MV-4-11 (cell line): ENCODE measurements around the gene RPRD1B.
A peak's percentile ranks its signal among the peaks of the same experiment; 100 is the strongest.

ENCODE experiments used
- DNase-seq: peaks from one replicate; lab custom pipeline; 2025; lab: John Stamatoyannopoulos, UW

RPRD1B gene

GRCh38 chr20:38136421-38137245 lies 103.1 kb downstream of the RPRD1B start:
- no peak for DNase-seq

- DNase-seq: no peak
These were observed 104.0 kb downstream of the RPRD1B start for GRCh38 chr20:38137441-38138037.

GRCh38 chr20:38138086-38138778 lies 104.7 kb downstream of the RPRD1B start:
- no peak for DNase-seq

- no peak for DNase-seq
These were observed 105.8 kb downstream of the RPRD1B start for GRCh38 chr20:38139156-38139912.

- DNase-seq: peak; percentile 57
These were observed 106.6 kb downstream of the RPRD1B start for GRCh38 chr20:38139977-38140753.

- no peak for DNase-seq
These were observed 107.8 kb downstream of the RPRD1B start for GRCh38 chr20:38141204-38141888.
